Mucosa of descending colon (tissue), 3 donors: ENCODE measurements around the gene SUN2. TPM values are rescaled to one million over a fixed set of nuclear protein-coding genes. Genes with fewer than 3 reads are reported as not detected.

Source experiments
- ATAC-seq: fragments of 200-7000 bp; cut with Tn5 transposase; one replicate; pipeline ENCODE4 v1.9.1; 2020; ENCODE audit warnings: mild to moderate bottlenecking, moderate library complexity
- DNase-seq, 3 donors: peaks; one replicate each; pipeline ENCODE4 v3.0.0-alpha.2; 2020
- H3K36me3 ChIP-seq: fragments of 200-600 bp; one replicate; pipeline ENCODE4 v1.8.0; 2021; ENCODE audit warnings: low read depth, mild to moderate bottlenecking
- H3K4me1 ChIP-seq: fragments of 200-600 bp; one replicate; pipeline ENCODE4 v1.8.0; 2021; ENCODE audit warnings: low read depth, mild to moderate bottlenecking
- H3K4me3 ChIP-seq: fragments of 200-600 bp; one replicate; pipeline ENCODE4 v1.8.0; 2021; ENCODE audit warnings: mild to moderate bottlenecking
- H3K9me3 ChIP-seq: fragments of 200-600 bp; one replicate; pipeline ENCODE4 v1.8.0; 2021; ENCODE audit warnings: mild to moderate bottlenecking
- CTCF ChIP-seq: fragments of 200-600 bp; IDR thresholded peaks from one replicate; pipeline ENCODE4 v1.8.0; 2022; ENCODE audit warnings: antibody characterized with exemption, mild to moderate bottlenecking
- intact Hi-C, 2 donors: fragments of 100-400 bp; cut with DNase I in 1 of 2; cut with micrococcal nuclease in 1 of 2; formaldehyde crosslinking; loops; one replicate each; pipeline versions ENCODE4 v1.11.0 to v1.11.1; 2022; cut with DNase I, micrococcal nuclease
- total RNA-seq, 3 donors: library from RNA; stranded (reverse); fragmentation: NEBNext Ultra II Directional in 2 of 3; extraction: Animal tissue kit (Norgen Biotek cat#: 25700) in 2 of 3; gene quantifications; one replicate each; pipeline versions ENCODE4 v1.2.1 to v1.2.4, GENCODE V29; 2021 to 2023
- donor health status: DM: no; HTN: no; CAD: no; lungs with moderate emphysema.
- donor health status: DM: no; HTN: no; CAD: no.
- donor health status: DM: no; HTN: yes; CAD: no.

The SUN2 gene
- total RNA-seq, 3 donors from 2014 or later, result 130 to 235 (median 181) TPM

- DNase-seq (peak in 2 of 3 donors; percentile 29 to 54), ATAC-seq (peak; percentile 3)
- no peak for TF ChIP-seq CTCF
- intact Hi-C loops, result no loop called here
- no peaks in the 10 kb centered on the region for H3K9me3 ChIP-seq
- H3K4me1 ChIP-seq, result peaks cover 6% of the 10 kb centered on the region
- peaks cover 28% of the 10 kb centered on the region for H3K36me3 ChIP-seq
- no peak overlapping the region for H3K4me3 ChIP-seq
Measured at GRCh38 chr22:38735465-38736256, 20.1 kb downstream of the SUN2 start.

GRCh38 chr22:38735126-38735464 is 20.7 kb downstream of the SUN2 start:
- Histone ChIP-seq H3K36me3 (peaks cover 22% of the 10 kb centered on the region), H3K4me1 (peaks cover 6% of the 10 kb centered on the region), H3K4me3 (no peak overlapping the region), H3K9me3 (no peaks in the 10 kb centered on the region)
- ATAC-seq (no peak), DNase-seq (peak in 2 of 3 donors; percentile 28 to 40)
- no peak for TF ChIP-seq CTCF
- intact Hi-C loops, result no loop called here

- peak in 2 of 3 donors; percentile 21 to 42 for DNase-seq
- Histone ChIP-seq H3K4me3 (no peak overlapping the region), H3K9me3 (no peaks in the 10 kb centered on the region), H3K4me1 (peaks cover 6% of the 10 kb centered on the region), H3K36me3 (peaks cover 17% of the 10 kb centered on the region)
- intact Hi-C loops, result no loop called here
- no peak for TF ChIP-seq CTCF
- ATAC-seq, result no peak
Measured at GRCh38 chr22:38734421-38735100, 21.2 kb downstream of the SUN2 start.

- no peak for TF ChIP-seq CTCF
- peaks cover 6% of the 10 kb centered on the region for H3K4me1 ChIP-seq
- no peaks in the 10 kb centered on the region for H3K9me3 ChIP-seq
- intact Hi-C loops, result no loop called here
- ATAC-seq (peak; percentile 5), DNase-seq (peak in 2 of 3 donors; percentile 45 to 49)
- H3K4me3 ChIP-seq, result no peak overlapping the region
- H3K36me3 ChIP-seq, result peaks cover 17% of the 10 kb centered on the region
Measured at GRCh38 chr22:38733724-38734381, 21.9 kb downstream of the SUN2 start.

GRCh38 chr22:38733329-38733723 is 22.5 kb downstream of the SUN2 start:
- peaks cover 6% of the 10 kb centered on the region for H3K4me1 ChIP-seq
- H3K4me3 ChIP-seq, result no peak overlapping the region
- intact Hi-C loops, result no loop called here
- ATAC-seq (peak; percentile 79), DNase-seq (peak; percentile 67 to 86 (median 80))
- H3K36me3 ChIP-seq, result peaks cover 12% of the 10 kb centered on the region
- peak; percentile 74 for TF ChIP-seq CTCF
- no peaks in the 10 kb centered on the region for H3K9me3 ChIP-seq
